WERI-Rb-1 (cell line): Measurements from ENCODE around the gene MAP7D1.

Experiments used
- DNase-seq: peaks from one replicate; pipeline ENCODE4 v3.0.0-alpha.2; 2020
- H3K27ac ChIP-seq: fragments of 250-450 bp; sonication (Bioruptor Pico); 2 replicates; pipeline ENCODE4 v1.5.1; 2020; ENCODE audit warnings: mild to moderate bottlenecking, moderate library complexity
- H3K27me3 ChIP-seq: fragments of 250-450 bp; sonication (Bioruptor Pico); 2 replicates; pipeline ENCODE4 v1.5.1; 2021; ENCODE audit warnings: mild to moderate bottlenecking, low read depth, moderate library complexity; ENCODE audit not compliant: insufficient read depth, severe bottlenecking
- H3K36me3 ChIP-seq: fragments of 250-450 bp; sonication (Bioruptor Pico); 2 replicates; pipeline ENCODE4 v1.5.1; 2020; ENCODE audit warnings: mild to moderate bottlenecking, moderate library complexity
- H3K4me3 ChIP-seq: 2 replicates; pipeline ENCODE4 v1.5.1; 2011; ENCODE audit warnings: low read depth, mild to moderate bottlenecking, control low read depth, low read length
- H3K9me3 ChIP-seq: fragments of 250-450 bp; sonication (Bioruptor Pico); 2 replicates; pipeline ENCODE4 v1.5.1; 2021; ENCODE audit warnings: mild to moderate bottlenecking, moderate library complexity; ENCODE audit not compliant: severe bottlenecking
- TF ChIP-seq, protein P1 (sequence below): IDR thresholded peaks from 2 replicates; pipeline ENCODE4 v1.5.1; 2011; ENCODE audit warnings: low read depth, mild to moderate bottlenecking, control low read depth, inconsistent platforms, low read length

The MAP7D1 gene

DNA sequence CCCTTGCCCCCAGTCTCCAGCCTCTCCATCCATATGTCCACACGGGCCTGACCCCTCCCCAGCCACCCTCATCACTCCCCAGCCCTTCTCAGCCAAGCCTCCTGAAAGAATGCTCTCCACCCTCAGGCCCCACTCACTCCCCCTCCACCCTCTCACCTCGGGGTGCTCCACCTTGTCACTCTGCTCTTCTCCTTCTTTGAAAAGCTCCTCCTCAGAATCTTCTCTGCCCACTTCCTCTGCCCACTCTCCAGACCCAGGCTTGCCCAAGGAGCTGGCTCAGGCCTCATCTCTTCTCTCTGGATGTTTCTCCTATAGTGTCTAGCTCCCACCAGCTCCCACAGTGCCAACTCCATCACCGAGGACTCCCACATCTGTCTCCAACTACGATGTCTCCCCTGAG is 44.8 kb upstream of the MAP7D1 start:
- no peaks in the 10 kb centered on the region for H3K27me3 ChIP-seq
- TF ChIP-seq, protein P1, sequence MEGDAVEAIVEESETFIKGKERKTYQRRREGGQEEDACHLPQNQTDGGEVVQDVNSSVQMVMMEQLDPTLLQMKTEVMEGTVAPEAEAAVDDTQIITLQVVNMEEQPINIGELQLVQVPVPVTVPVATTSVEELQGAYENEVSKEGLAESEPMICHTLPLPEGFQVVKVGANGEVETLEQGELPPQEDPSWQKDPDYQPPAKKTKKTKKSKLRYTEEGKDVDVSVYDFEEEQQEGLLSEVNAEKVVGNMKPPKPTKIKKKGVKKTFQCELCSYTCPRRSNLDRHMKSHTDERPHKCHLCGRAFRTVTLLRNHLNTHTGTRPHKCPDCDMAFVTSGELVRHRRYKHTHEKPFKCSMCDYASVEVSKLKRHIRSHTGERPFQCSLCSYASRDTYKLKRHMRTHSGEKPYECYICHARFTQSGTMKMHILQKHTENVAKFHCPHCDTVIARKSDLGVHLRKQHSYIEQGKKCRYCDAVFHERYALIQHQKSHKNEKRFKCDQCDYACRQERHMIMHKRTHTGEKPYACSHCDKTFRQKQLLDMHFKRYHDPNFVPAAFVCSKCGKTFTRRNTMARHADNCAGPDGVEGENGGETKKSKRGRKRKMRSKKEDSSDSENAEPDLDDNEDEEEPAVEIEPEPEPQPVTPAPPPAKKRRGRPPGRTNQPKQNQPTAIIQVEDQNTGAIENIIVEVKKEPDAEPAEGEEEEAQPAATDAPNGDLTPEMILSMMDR, result no peak
- H3K36me3 ChIP-seq, result no peaks in the 10 kb centered on the region
- DNase-seq, result no peak
- H3K9me3 ChIP-seq, result no peaks in the 10 kb centered on the region
- no peak overlapping the region for H3K4me3 ChIP-seq
- no peak overlapping the region for H3K27ac ChIP-seq

DNA sequence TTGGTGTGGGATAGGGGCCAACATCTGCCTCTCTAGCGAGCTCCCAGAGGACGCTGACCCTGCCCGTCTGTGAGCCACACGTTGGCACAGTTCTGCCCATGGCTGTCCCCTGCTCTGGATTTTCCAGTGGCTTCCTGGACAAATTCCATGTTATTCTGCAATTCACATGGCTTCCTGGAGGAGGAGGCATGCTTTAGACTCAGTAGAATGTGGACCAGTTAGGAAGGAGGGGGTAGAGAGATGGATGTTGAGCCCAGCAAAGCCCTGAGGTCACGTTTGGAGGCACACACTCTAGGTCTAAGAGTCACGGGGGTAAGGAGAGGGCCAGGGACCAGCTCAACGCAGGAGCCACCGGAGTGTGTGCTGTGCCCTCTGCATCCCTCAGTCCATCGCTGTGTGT is 43.1 kb upstream of the MAP7D1 start:
- no peaks in the 10 kb centered on the region for H3K9me3 ChIP-seq
- TF ChIP-seq, protein P1, result no peak

DNA sequence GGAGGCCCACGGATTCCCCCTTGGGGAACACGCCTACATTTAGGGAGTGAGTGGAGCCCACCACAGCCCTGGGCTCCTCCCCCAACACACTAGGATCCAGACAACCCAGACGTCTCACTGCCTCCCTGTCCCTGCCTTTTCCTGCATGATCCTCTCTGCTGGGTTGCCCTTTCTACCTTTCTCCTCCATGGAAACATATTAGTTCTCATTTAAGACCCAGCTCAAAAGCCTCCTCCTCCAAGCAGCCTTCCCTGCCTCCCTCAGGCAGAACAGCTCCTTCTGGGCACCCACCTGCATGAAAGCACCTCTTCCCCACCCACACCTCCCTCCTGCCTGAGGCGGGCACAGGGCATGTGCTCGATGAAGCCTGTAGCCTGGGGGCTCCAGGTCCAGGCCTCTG is 41.6 kb upstream of the MAP7D1 start:
- Histone ChIP-seq H3K4me3 (no peak overlapping the region), H3K27ac (no peak overlapping the region), H3K9me3 (no peaks in the 10 kb centered on the region), H3K27me3 (no peaks in the 10 kb centered on the region), H3K36me3 (no peaks in the 10 kb centered on the region)
- no peak for DNase-seq
- TF ChIP-seq, protein P1, result no peak

More for the DNA sequence above, 43.1 kb upstream of the MAP7D1 start:
- no peak overlapping the region for H3K4me3 ChIP-seq
- H3K36me3 ChIP-seq, result no peaks in the 10 kb centered on the region
- no peaks in the 10 kb centered on the region for H3K27me3 ChIP-seq
- no peak for DNase-seq
- H3K27ac ChIP-seq, result no peak overlapping the region

DNA sequence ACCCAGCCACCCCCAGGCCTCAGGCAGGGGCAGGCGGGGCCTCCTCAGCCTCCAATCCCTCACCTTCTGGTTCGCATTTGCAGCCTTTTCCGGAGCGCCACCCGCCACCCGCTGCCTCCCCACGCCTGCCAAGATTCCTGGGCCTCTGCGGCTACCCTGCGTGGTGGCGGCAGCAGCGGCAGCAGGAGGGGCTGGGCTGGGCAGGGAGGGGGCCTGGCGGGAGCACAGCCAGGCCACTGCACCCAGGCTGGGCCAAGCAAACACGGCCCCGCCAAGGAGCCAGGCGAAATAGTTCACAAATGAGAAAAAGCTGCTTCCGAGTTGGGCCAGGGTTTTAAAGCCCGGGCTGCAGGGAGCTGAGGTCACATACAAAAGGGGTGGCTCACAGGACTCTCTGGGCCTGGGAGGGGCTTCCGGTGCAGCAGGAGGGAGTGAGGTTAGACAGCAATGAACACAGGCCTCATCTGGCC is 40.7 kb upstream of the MAP7D1 start:
- Histone ChIP-seq H3K27ac (no peak overlapping the region), H3K27me3 (no peaks in the 10 kb centered on the region), H3K4me3 (no peak overlapping the region), H3K36me3 (no peaks in the 10 kb centered on the region), H3K9me3 (no peaks in the 10 kb centered on the region)
- TF ChIP-seq, protein P1, result no peak
- DNase-seq, result no peak

DNA sequence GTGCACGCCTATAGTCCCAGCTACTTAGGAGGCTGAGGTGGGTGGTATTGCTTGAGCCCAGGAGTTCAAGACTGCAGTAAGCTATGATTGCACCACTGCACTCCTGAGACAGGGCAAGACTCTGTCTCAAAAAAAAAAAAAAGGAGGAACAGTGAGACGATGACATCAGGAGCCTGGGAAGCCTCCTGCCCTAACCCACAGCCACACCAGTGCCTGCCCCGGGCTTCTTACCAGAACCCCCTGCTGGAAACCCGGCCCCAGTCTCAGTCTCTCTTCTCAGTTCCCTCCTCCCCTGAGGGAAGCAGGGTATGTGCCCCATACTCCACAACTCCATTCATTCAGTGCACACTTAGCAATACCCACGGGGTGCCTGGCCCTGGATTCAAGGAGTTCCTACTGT is 40.0 kb upstream of the MAP7D1 start:
- DNase-seq, result no peak

DNA sequence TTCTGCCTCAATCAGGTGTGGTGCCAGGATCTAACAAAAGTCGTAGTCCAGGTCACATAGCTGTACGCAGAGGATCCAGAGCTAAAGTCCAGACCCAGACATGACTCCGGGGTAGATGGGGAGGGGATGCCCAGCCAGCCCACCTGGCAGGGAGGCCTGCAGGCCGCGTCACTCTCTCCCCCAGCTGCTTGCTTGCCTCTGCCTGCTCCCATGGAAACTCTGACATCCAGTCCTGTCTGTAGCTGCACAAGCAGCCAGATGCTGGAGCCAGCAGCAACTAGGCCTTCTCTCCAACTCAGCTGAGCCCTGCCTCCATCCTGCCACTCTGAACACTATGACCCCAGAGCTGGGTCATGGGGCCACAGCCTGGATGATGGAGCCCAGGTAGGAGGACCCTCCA is 39.1 kb upstream of the MAP7D1 start:
- no peak for DNase-seq
- Histone ChIP-seq H3K4me3 (no peak overlapping the region), H3K36me3 (no peaks in the 10 kb centered on the region)

More for the DNA sequence above, 40.0 kb upstream of the MAP7D1 start:
- Histone ChIP-seq H3K9me3 (no peaks in the 10 kb centered on the region), H3K4me3 (no peak overlapping the region), H3K27me3 (no peaks in the 10 kb centered on the region), H3K36me3 (no peaks in the 10 kb centered on the region), H3K27ac (no peak overlapping the region)
- TF ChIP-seq, protein P1, result no peak

More for the DNA sequence above, 39.1 kb upstream of the MAP7D1 start:
- Histone ChIP-seq H3K27me3 (no peaks in the 10 kb centered on the region), H3K9me3 (no peaks in the 10 kb centered on the region), H3K27ac (no peak overlapping the region)
- TF ChIP-seq, protein P1, result no peak
